A549 (cell line): Measurements from ENCODE around the gene PTPRG. TPM values are rescaled to one million over a fixed set of nuclear protein-coding genes. Genes with fewer than 3 reads are reported as not detected.

Source experiments
- ATAC-seq, 2 experiments: fragments of 200-7000 bp in 1 of 2; fragments of >200 bp in 1 of 2; cut with Nextera tagmentation in 1 of 2; cut with Tn5 transposase in 1 of 2; 3 replicates each; pipeline versions ENCODE4 v1.8.0 to v1.9.1; 2018 to 2020; ENCODE audit warnings: mild to moderate bottlenecking in 1 of 2, moderate library complexity in 1 of 2
- CTCF ChIA-PET: fragments of 300-600 bp; sonication (Branson Sonifier 250); formaldehyde crosslinking; extraction: SDS; loops from one replicate; lab custom pipeline; 2021; ENCODE audit warnings: antibody characterized with exemption, inconsistent platforms; lab: Yijun Ruan, JAX
- POLR2A ChIA-PET: fragments of 350-600 bp; formaldehyde crosslinking; extraction: SDS; loops from one replicate; lab custom pipeline; 2021; ENCODE audit warnings: antibody characterized with exemption, inconsistent platforms; lab: Yijun Ruan, JAX
- DNase-seq, 2 experiments: peaks; one replicate each; pipeline versions ENCODE4 v3.0.0 to v3.0.0-alpha.2; 2011 to 2016; ENCODE audit warnings: low read depth in 1 of 2, low spot score in 1 of 2
- FAIRE-seq: peaks from 2 replicates; lab custom pipeline; 2011; peaks lifted over from hg19 to GRCh38; lab: Jason Lieb, UNC
- H3K27ac ChIP-seq, 2 experiments: fragments of >200 bp; sonication (Bioruptor Twin); formaldehyde crosslinking; 3 replicates each; pipeline ENCODE4 v1.5.1; 2016 to 2017
- H3K4me1 ChIP-seq: fragments of >200 bp; sonication (Bioruptor Twin); formaldehyde crosslinking; 3 replicates; pipeline ENCODE4 v1.6.1; 2016
- H3K4me2 ChIP-seq: fragments of >200 bp; sonication (Bioruptor Twin); formaldehyde crosslinking; 3 replicates; pipeline ENCODE4 v1.6.1; 2016
- H3K4me3 ChIP-seq: fragments of >200 bp; sonication (Bioruptor Twin); formaldehyde crosslinking; 3 replicates; pipeline ENCODE4 v1.5.1; 2016
- H3K9me3 ChIP-seq: fragments of >200 bp; sonication (Bioruptor Twin); formaldehyde crosslinking; 3 replicates; pipeline ENCODE4 v1.6.1; 2016
- CBX2 ChIP-seq: fragments of 200-600 bp; sonication (generic); IDR thresholded peaks from 2 replicates; pipeline ENCODE4 v1.6.1; 2016; ENCODE audit warnings: low read depth, mild to moderate bottlenecking, borderline replicate concordance
- E2F6 ChIP-seq: IDR thresholded peaks from 2 replicates; pipeline ENCODE4 v1.6.1; 2012; ENCODE audit warnings: low read depth, borderline replicate concordance
- ESRRA ChIP-seq: fragments of 150-350 bp; IDR thresholded peaks from 2 replicates; pipeline ENCODE4 v1.6.1; 2014; ENCODE audit warnings: mild to moderate bottlenecking, low read length, borderline replicate concordance
- FOSB ChIP-seq: fragments of 250-450 bp; sonication (Bioruptor Pico); IDR thresholded peaks from 2 replicates; pipeline ENCODE4 v1.5.0; 2020; ENCODE audit warnings: mild to moderate bottlenecking, moderate library complexity
- FOXS1 ChIP-seq: fragments of 250-450 bp; sonication (Bioruptor Pico); IDR thresholded peaks from 2 replicates; pipeline ENCODE4 v1.5.0; 2020; ENCODE audit warnings: mild to moderate bottlenecking, moderate library complexity
- GATA3 ChIP-seq: IDR thresholded peaks from 2 replicates; pipeline ENCODE4 v1.6.1; 2012; ENCODE audit warnings: borderline replicate concordance
- HMGXB4 ChIP-seq: fragments of 250-450 bp; sonication (Bioruptor Pico); IDR thresholded peaks from 2 replicates; pipeline ENCODE4 v1.5.0; 2021; ENCODE audit warnings: mild to moderate bottlenecking, moderate library complexity, borderline replicate concordance
- KDM1A ChIP-seq: fragments of 200-600 bp; sonication (generic); IDR thresholded peaks from 2 replicates; pipeline ENCODE4 v1.6.1; 2016; ENCODE audit warnings: low read depth, mild to moderate bottlenecking
- KDM5A ChIP-seq: fragments of 200-600 bp; sonication (generic); IDR thresholded peaks from 2 replicates; pipeline ENCODE4 v1.6.1; 2016; ENCODE audit warnings: antibody characterized with exemption, mild to moderate bottlenecking
- MYC ChIP-seq: IDR thresholded peaks from 2 replicates; pipeline ENCODE4 v1.6.1; 2012; ENCODE audit warnings: mild to moderate bottlenecking, inconsistent platforms, low read length, improper control_type of control experiment, borderline replicate concordance
- NPAS2 ChIP-seq: fragments of 250-450 bp; sonication (Bioruptor Pico); IDR thresholded peaks from 2 replicates; pipeline ENCODE4 v1.8.0; 2022; ENCODE audit warnings: mild to moderate bottlenecking, moderate library complexity, borderline replicate concordance
- NR3C1 ChIP-seq: fragments of >200 bp; sonication (Bioruptor Twin); formaldehyde crosslinking; IDR thresholded peaks from 3 replicates; pipeline ENCODE4 v1.6.1; 2017
- PHF8 ChIP-seq: fragments of 200-600 bp; sonication (generic); IDR thresholded peaks from 2 replicates; pipeline ENCODE4 v1.6.1; 2016; ENCODE audit warnings: low read depth, mild to moderate bottlenecking, antibody characterized with exemption, moderate library complexity, borderline replicate concordance
- POLR2AphosphoS2 ChIP-seq: conservative IDR thresholded peaks from 2 replicates; pipeline ENCODE4 v1.6.1; 2012; ENCODE audit warnings: low read length, improper control_type of control experiment, inconsistent platforms
- RARB ChIP-seq: fragments of 250-450 bp; sonication (Bioruptor Pico); IDR thresholded peaks from 2 replicates; pipeline ENCODE4 v1.8.0; 2021; ENCODE audit warnings: mild to moderate bottlenecking, moderate library complexity
- RNF2 ChIP-seq: fragments of 200-600 bp; sonication (generic); IDR thresholded peaks from 2 replicates; pipeline ENCODE4 v1.6.1; 2016; ENCODE audit warnings: low read depth, mild to moderate bottlenecking, antibody characterized with exemption, moderate library complexity, borderline replicate concordance
- TP53 ChIP-seq: fragments of 250-450 bp; sonication (Bioruptor Pico); IDR thresholded peaks from 2 replicates; pipeline ENCODE4 v1.5.0; 2021; ENCODE audit warnings: mild to moderate bottlenecking, moderate library complexity
- USF2 ChIP-seq: fragments of 450-650 bp; IDR thresholded peaks from 2 replicates; pipeline ENCODE4 v1.6.1; 2014; ENCODE audit warnings: antibody characterized with exemption
- ZC3H11A ChIP-seq: fragments of 450-650 bp; IDR thresholded peaks from 2 replicates; pipeline ENCODE4 v1.6.1; 2014; ENCODE audit warnings: antibody characterized with exemption, mild to moderate bottlenecking
- ZFP36 ChIP-seq: fragments of 450-650 bp; IDR thresholded peaks from 2 replicates; pipeline ENCODE4 v1.6.1; 2014; ENCODE audit warnings: borderline replicate concordance; ENCODE audit not compliant: partially characterized antibody
- ZNF302 ChIP-seq: fragments of 250-450 bp; sonication (Bioruptor Pico); IDR thresholded peaks from 2 replicates; pipeline ENCODE4 v1.9.0; 2021; ENCODE audit warnings: inconsistent platforms, mild to moderate bottlenecking, moderate library complexity
- ZSCAN20 ChIP-seq: fragments of 250-450 bp; sonication (Bioruptor Pico); IDR thresholded peaks from 2 replicates; pipeline ENCODE4 v1.8.0; 2022; ENCODE audit warnings: mild to moderate bottlenecking, moderate library complexity
- WGBS: methylation state at CpG from one replicate; pipeline ENCODE4 v1.1.6; 2017; ENCODE audit errors: missing lambda C conversion rate; 5-methylcytosine and 5-hydroxymethylcytosine counted together
- polyA plus RNA-seq, 4 experiments: library from polyadenylated mRNA; depleted of rRNA in 3 of 4; stranded (reverse); fragments of >200 nt; fragmentation: RNase III in 1 of 4; extraction: RNeasy Plus Mini Kit Qiagen cat#74134 plus additional on column Dnase treatment in 1 of 4; gene quantifications; 2 replicates in 3 of 4; 3 replicates in 1 of 4; pipeline ENCODE4 v1.2.3, GENCODE V29; 2011 to 2017
- TF ChIP-seq, protein P1 (sequence below): fragments of >200 bp; sonication (Bioruptor Twin); formaldehyde crosslinking; IDR thresholded peaks from 2 replicates; pipeline ENCODE4 v1.6.1; 2016

PTPRG gene
- polyA plus RNA-seq, 2 of the 4 experiments (the other 2 are of a cell fraction), result 4.5 to 4.8 TPM

DNA sequence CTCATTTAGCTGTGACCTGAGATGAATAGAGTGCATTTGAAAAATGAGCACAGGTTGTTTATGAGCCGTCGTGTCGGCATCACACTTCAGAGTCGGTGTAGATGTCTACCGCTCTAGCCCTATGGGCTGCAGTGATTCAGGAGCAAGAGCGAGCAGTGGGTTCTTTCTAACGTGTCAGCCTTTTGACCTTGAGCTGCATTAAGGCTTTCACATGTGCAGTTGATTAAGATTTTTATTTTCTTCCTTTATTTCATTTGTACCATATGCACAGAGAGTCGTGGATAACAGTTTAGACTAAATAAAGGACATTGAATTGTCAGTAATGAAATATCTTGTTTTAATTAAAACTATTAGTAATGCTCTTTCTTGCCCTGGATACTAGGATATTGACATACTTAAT is 368.2 kb downstream of the PTPRG start:
- Histone ChIP-seq H3K9me3 (no peaks in the 10 kb centered on the region), H3K4me2 (no peak overlapping the region), H3K4me3 (no peak overlapping the region), H3K4me1 (no peaks in the 10 kb centered on the region), H3K27ac (no peak overlapping the region)
- ChIA-PET POLR2A (no interaction called here), CTCF (no interaction called here)
- ATAC-seq (no peak), DNase-seq (no peak), FAIRE-seq (no peak)
- TF ChIP-seq ZFP36, result no peak
- TF ChIP-seq NPAS2 (CRISPR knock-in tag), result no peak
- WGBS, result 50% methylated on average over 8 of the region's 8 CpGs

- no peak for FAIRE-seq
- no peak for ATAC-seq
- CTCF ChIA-PET, result no interaction called here
- no peak overlapping the region for H3K4me3 ChIP-seq
- no peak for DNase-seq
- POLR2A ChIA-PET, result no interaction called here
- WGBS, result 31% methylated on average over 6 of the region's 6 CpGs
- H3K4me2 ChIP-seq, result no peak overlapping the region
- TF ChIP-seq KDM1A (no peak), FOSB (CRISPR knock-in tag) (no peak), ZSCAN20 (CRISPR knock-in tag) (no peak), TP53 (CRISPR knock-in tag) (no peak), HMGXB4 (CRISPR knock-in tag) (no peak), E2F6 (no peak), POLR2AphosphoS2 (no peak), RARB (no peak), USF2 (no peak), ESRRA (no peak), CBX2 (no peak), MYC (no peak)
- H3K4me1 ChIP-seq, result no peaks in the 10 kb centered on the region
- H3K27ac ChIP-seq, result no peak overlapping the region
- H3K9me3 ChIP-seq, result no peaks in the 10 kb centered on the region
These were observed 371.1 kb downstream of the PTPRG start for GRCh38 chr3:61932499-61932898.

DNA sequence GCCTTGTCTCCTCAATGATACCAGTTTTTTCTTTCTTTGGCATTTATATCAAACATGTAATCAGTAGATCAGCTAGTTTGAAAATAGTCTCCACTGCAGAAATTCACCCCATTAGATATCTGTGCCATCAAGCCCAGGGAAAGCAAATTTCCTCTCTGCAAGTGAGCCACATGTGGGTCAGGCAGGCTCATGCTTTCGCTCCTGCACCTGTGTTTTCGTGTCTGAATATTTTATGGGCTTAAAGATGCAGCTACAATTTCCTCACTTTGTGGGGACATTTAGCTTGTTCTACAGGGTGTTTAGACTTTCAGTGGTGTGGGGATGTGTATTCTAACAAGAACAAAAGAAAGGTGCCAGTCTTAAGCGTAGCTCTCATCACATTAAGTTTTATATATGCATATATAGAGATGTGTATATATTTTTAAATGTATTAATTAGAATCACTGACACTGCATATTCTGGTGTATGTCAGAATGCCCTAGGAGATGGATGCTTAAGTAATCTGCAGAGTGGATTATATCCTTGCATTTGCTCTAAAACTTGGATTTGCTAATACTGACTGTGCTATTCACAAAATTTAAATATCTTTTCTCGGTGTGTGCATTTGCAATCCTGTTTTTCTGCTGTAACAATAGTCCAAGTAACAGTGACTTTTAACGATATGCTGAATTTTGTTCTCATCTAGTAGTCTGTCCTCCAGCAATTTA is 372.6 kb downstream of the PTPRG start:
- Histone ChIP-seq H3K4me1 (no peaks in the 10 kb centered on the region), H3K4me2 (no peak overlapping the region), H3K4me3 (no peak overlapping the region), H3K27ac (no peak overlapping the region), H3K9me3 (no peaks in the 10 kb centered on the region)
- 19% methylated on average over 5 of the region's 5 CpGs for WGBS
- no peak for FAIRE-seq
- ChIA-PET CTCF (no interaction called here), POLR2A (no interaction called here)
- no peak for DNase-seq
- TF ChIP-seq PHF8 (no peak), ZC3H11A (no peak), GATA3 (no peak), USF2 (no peak), FOXS1 (CRISPR knock-in tag) (no peak), KDM5A (no peak), RNF2 (no peak), ZNF302 (CRISPR knock-in tag) (no peak), HMGXB4 (CRISPR knock-in tag) (no peak), NR3C1 (no peak)
- TF ChIP-seq, protein P1, sequence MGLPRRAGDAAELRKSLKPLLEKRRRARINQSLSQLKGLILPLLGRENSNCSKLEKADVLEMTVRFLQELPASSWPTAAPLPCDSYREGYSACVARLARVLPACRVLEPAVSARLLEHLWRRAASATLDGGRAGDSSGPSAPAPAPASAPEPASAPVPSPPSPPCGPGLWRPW, result no peak
- ATAC-seq, result no peak
